GM18873 (cell line): ENCODE measurements around the gene GATA3.

Experiments
- ATAC-seq: cut with Tn5 transposase; IDR thresholded peaks from one replicate; pipeline ENCODE4 v1.9.1; 2021; ENCODE audit warnings: mild to moderate bottlenecking, moderate library complexity, moderate number of reproducible peaks; ENCODE audit not compliant: unreplicated experiment, low FRiP score

Gene GATA3

GRCh38 chr10:8085251-8085650, 30.8 kb downstream of the GATA3 start:
- ATAC-seq, result no peak

GRCh38 chr10:8086315-8086714, 31.8 kb downstream of the GATA3 start:
- no peak for ATAC-seq

- ATAC-seq, result no peak
Measured at GRCh38 chr10:8088504-8088903, 34.0 kb downstream of the GATA3 start.

- no peak for ATAC-seq
Measured at GRCh38 chr10:8092428-8092827, 37.9 kb downstream of the GATA3 start.

- ATAC-seq, result no peak
Measured at GRCh38 chr10:8095959-8096358, 41.5 kb downstream of the GATA3 start.

- ATAC-seq, result no peak
Measured at GRCh38 chr10:8096931-8097330, 42.4 kb downstream of the GATA3 start.

- ATAC-seq, result no peak
Measured at GRCh38 chr10:8100366-8100765, 45.9 kb downstream of the GATA3 start.

GRCh38 chr10:8102708-8103401, 48.4 kb downstream of the GATA3 start:
- peak; percentile 50 for ATAC-seq

GRCh38 chr10:8103543-8103942, 49.1 kb downstream of the GATA3 start:
- ATAC-seq, result no peak

- ATAC-seq, result no peak
Measured at GRCh38 chr10:8104005-8104404, 49.5 kb downstream of the GATA3 start.

GRCh38 chr10:8104721-8105120, 50.2 kb downstream of the GATA3 start:
- ATAC-seq, result no peak

- ATAC-seq, result no peak
Measured at GRCh38 chr10:8105932-8106331, 51.4 kb downstream of the GATA3 start.

GRCh38 chr10:8112230-8112905, 57.9 kb downstream of the GATA3 start:
- ATAC-seq, result no peak

- ATAC-seq, result no peak
Measured at GRCh38 chr10:8112942-8113442, 58.5 kb downstream of the GATA3 start.

- ATAC-seq, result no peak
Measured at GRCh38 chr10:8113616-8114015, 59.1 kb downstream of the GATA3 start.

GRCh38 chr10:8114741-8115617, 60.5 kb downstream of the GATA3 start:
- ATAC-seq, result no peak

GRCh38 chr10:8115618-8115980, 61.1 kb downstream of the GATA3 start:
- ATAC-seq, result no peak

- no peak for ATAC-seq
Measured at GRCh38 chr10:8116474-8116873, 62.0 kb downstream of the GATA3 start.

GRCh38 chr10:8116926-8117493, 62.5 kb downstream of the GATA3 start:
- ATAC-seq, result no peak

- no peak for ATAC-seq
Measured at GRCh38 chr10:8121201-8121890, 66.9 kb downstream of the GATA3 start.
